Measurements from ENCODE around the gene PEX11G.
"Not testable (repeated sequence)": the region's sequence is repeated elsewhere in the genome, so short reads cannot be mapped to it uniquely, and the experiment has no call there.

PEX11G gene

GRCh38 chr19:7450243-7451223 lies 38.3 kb downstream of the PEX11G start:
- DNase-seq (ENCODE audit: low read depth, low spot score): peak; percentile 35
- H3K4me1 ChIP-seq (ENCODE audit: insufficient read depth, insufficient read length): no peaks in the 10 kb centered on the region
- H3K4me3 ChIP-seq (ENCODE audit: insufficient read length, low read depth): no peak overlapping the region
- H3K9ac ChIP-seq (ENCODE audit: insufficient read length, low read depth): no peak overlapping the region
- H3K9me3 ChIP-seq (ENCODE audit: insufficient read depth, low read length): peaks cover 25% of the 10 kb centered on the region
- peaks cover 64% of the 10 kb centered on the region for H3K36me3 ChIP-seq (ENCODE audit: insufficient read depth, insufficient read length, low read length)
- TF ChIP-seq SUZ12 (IDR thresholded peaks at IDR 0.05; ENCODE audit: extremely low read depth, insufficient read depth, insufficient read length): no peak
- TF ChIP-seq ZNF274 (IDR thresholded peaks at IDR 0.05; ENCODE audit: low read depth, low read length): no peak
- TF ChIP-seq YY1 (IDR thresholded peaks at IDR 0.05; ENCODE audit: insufficient read depth, insufficient read length): no peak
- no peaks in the 10 kb centered on the region for H3K27me3 ChIP-seq (ENCODE audit: insufficient read depth, insufficient read length)

- not testable (repeated sequence) for H3K4me3 ChIP-seq (ENCODE audit: insufficient read length, low read depth); H3K9ac ChIP-seq (ENCODE audit: insufficient read length, low read depth); H3K27me3 ChIP-seq (ENCODE audit: insufficient read depth, insufficient read length); DNase-seq (ENCODE audit: low read depth, low spot score); H3K4me1 ChIP-seq (ENCODE audit: insufficient read depth, insufficient read length)
- H3K9me3 ChIP-seq (ENCODE audit: insufficient read depth, low read length): peaks cover 25% of the 10 kb centered on the region
- peaks cover 64% of the 10 kb centered on the region for H3K36me3 ChIP-seq (ENCODE audit: insufficient read depth, insufficient read length, low read length)
These were observed 39.3 kb downstream of the PEX11G start for GRCh38 chr19:7449391-7450070.

DNA sequence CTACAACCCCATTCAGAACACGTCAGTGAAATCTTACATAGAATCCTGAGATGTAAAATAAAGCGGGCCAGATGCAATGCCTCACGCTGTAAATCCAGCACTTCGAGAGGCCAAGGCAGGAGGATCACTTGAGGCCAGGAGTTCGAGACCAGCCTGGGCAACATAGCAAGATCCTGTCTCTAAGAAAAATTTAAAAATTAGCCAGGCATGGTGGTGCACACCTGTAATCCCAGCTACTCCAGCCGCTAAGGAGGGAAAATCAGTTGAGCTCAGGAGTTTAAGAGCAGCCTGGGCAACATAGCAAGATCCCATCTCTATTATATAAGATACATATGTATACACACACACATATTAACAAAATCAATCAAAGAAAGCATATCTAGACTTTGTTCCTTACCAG lies 41.2 kb downstream of the PEX11G start:
- no peak for TF ChIP-seq SUZ12 (IDR thresholded peaks at IDR 0.05; ENCODE audit: extremely low read depth, insufficient read depth, insufficient read length)
- no peak for TF ChIP-seq ZNF274 (IDR thresholded peaks at IDR 0.05; ENCODE audit: low read depth, low read length)
- TF ChIP-seq YY1 (IDR thresholded peaks at IDR 0.05; ENCODE audit: insufficient read depth, insufficient read length): no peak
- Histone ChIP-seq H3K9ac (ENCODE audit: insufficient read length, low read depth) (no peak overlapping the region), H3K9me3 (ENCODE audit: insufficient read depth, low read length) (peaks cover 13% of the 10 kb centered on the region), H3K27me3 (ENCODE audit: insufficient read depth, insufficient read length) (no peaks in the 10 kb centered on the region), H3K4me3 (ENCODE audit: insufficient read length, low read depth) (no peak overlapping the region), H3K36me3 (ENCODE audit: insufficient read depth, insufficient read length, low read length) (peaks cover 63% of the 10 kb centered on the region), H3K4me1 (ENCODE audit: insufficient read depth, insufficient read length) (no peaks in the 10 kb centered on the region)
- DNase-seq (ENCODE audit: low read depth, low spot score): no peak

DNA sequence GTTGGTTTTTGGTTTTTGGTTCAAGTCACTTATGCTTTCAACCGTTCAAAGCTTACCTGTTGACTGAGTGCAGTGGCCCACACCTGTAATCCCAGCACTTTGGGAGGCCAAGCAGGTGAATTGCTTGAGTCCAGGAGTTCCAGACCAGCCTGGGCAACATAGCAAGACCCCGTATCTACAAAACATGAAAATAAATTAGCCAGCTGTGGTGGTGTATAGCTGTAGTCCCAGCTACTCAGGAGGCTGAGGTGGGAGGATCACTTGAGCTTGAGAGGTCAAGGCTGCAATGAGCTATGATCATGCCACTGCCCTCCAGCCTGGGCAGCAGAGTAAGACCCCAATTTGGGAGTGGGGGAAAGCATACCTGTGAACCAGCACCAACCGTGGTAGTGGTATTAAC lies 43.7 kb downstream of the PEX11G start:
- Histone ChIP-seq H3K36me3 (ENCODE audit: insufficient read depth, insufficient read length, low read length) (peaks cover 78% of the 10 kb centered on the region), H3K27me3 (ENCODE audit: insufficient read depth, insufficient read length) (no peaks in the 10 kb centered on the region), H3K9ac (ENCODE audit: insufficient read length, low read depth) (no peak overlapping the region), H3K9me3 (ENCODE audit: insufficient read depth, low read length) (peaks cover 5% of the 10 kb centered on the region), H3K4me1 (ENCODE audit: insufficient read depth, insufficient read length) (peaks cover 3% of the 10 kb centered on the region), H3K4me3 (ENCODE audit: insufficient read length, low read depth) (no peak overlapping the region)
- DNase-seq (ENCODE audit: low read depth, low spot score): no peak
- TF ChIP-seq SUZ12 (IDR thresholded peaks at IDR 0.05; ENCODE audit: extremely low read depth, insufficient read depth, insufficient read length): no peak
- TF ChIP-seq YY1 (IDR thresholded peaks at IDR 0.05; ENCODE audit: insufficient read depth, insufficient read length): no peak

DNA sequence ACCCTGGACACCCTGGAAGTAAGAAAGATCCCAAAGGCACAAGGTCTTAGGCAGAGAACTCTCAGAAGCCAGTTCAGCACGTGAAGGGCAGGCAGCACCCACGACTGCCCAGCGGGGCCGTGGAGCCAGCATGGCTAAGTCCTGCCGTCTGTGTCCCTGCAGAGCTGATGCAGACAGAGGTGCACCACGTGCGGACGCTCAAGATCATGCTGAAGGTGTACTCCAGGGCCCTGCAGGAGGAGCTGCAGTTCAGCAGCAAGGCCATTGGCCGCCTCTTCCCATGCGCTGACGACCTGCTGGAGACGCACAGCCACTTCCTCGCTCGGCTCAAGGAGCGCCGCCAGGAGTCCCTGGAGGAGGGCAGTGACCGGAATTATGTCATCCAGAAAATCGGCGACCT lies 44.8 kb downstream of the PEX11G start:
- Histone ChIP-seq H3K4me3 (ENCODE audit: insufficient read length, low read depth) (no peak overlapping the region), H3K9me3 (ENCODE audit: insufficient read depth, low read length) (no peaks in the 10 kb centered on the region), H3K36me3 (ENCODE audit: insufficient read depth, insufficient read length, low read length) (peaks cover 74% of the 10 kb centered on the region), H3K27me3 (ENCODE audit: insufficient read depth, insufficient read length) (no peaks in the 10 kb centered on the region), H3K9ac (ENCODE audit: insufficient read length, low read depth) (no peak overlapping the region), H3K4me1 (ENCODE audit: insufficient read depth, insufficient read length) (peaks cover 5% of the 10 kb centered on the region)
- TF ChIP-seq SUZ12 (IDR thresholded peaks at IDR 0.05; ENCODE audit: extremely low read depth, insufficient read depth, insufficient read length): no peak
- no peak for TF ChIP-seq ZNF274 (IDR thresholded peaks at IDR 0.05; ENCODE audit: low read depth, low read length)
- no peak for TF ChIP-seq YY1 (IDR thresholded peaks at IDR 0.05; ENCODE audit: insufficient read depth, insufficient read length)
- DNase-seq (ENCODE audit: low read depth, low spot score): no peak

DNA sequence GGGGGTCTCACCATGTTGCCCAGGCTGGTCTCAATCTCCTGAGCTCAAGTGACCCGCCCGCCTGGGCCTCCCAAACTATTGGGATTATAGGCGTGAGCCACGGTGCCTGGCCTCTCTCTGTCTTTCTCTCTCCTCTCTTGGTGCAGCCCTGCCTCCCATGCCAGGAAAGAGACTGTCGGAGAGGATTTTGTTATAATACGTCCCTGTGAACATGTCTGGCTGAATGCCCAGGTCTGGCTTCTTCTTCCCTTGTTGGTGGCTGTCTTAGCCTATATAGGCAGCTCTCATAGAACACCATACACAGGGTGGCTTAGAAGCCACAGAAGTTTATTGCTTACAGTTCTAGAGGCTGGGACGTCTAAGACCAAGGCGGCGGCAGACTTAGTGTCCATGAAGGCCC lies 46.4 kb downstream of the PEX11G start:
- DNase-seq (ENCODE audit: low read depth, low spot score): no peak
- no peak for TF ChIP-seq YY1 (IDR thresholded peaks at IDR 0.05; ENCODE audit: insufficient read depth, insufficient read length)
- TF ChIP-seq ZNF274 (IDR thresholded peaks at IDR 0.05; ENCODE audit: low read depth, low read length): no peak
- no peak for TF ChIP-seq SUZ12 (IDR thresholded peaks at IDR 0.05; ENCODE audit: extremely low read depth, insufficient read depth, insufficient read length)
- H3K4me3 ChIP-seq (ENCODE audit: insufficient read length, low read depth): no peak overlapping the region
- H3K36me3 ChIP-seq (ENCODE audit: insufficient read depth, insufficient read length, low read length): peaks cover 62% of the 10 kb centered on the region
- H3K4me1 ChIP-seq (ENCODE audit: insufficient read depth, insufficient read length): peaks cover 5% of the 10 kb centered on the region
- H3K27me3 ChIP-seq (ENCODE audit: insufficient read depth, insufficient read length): no peaks in the 10 kb centered on the region
- no peaks in the 10 kb centered on the region for H3K9me3 ChIP-seq (ENCODE audit: insufficient read depth, low read length)
- H3K9ac ChIP-seq (ENCODE audit: insufficient read length, low read depth): no peak overlapping the region

GRCh38 chr19:7441468-7442146 lies 47.2 kb downstream of the PEX11G start:
- H3K36me3 ChIP-seq (ENCODE audit: insufficient read depth, insufficient read length, low read length): peaks cover 64% of the 10 kb centered on the region
- H3K9ac ChIP-seq (ENCODE audit: insufficient read length, low read depth): no peak overlapping the region

More at GRCh38 chr19:7441468-7442146, 47.2 kb downstream of the PEX11G start:
- Histone ChIP-seq H3K27me3 (ENCODE audit: insufficient read depth, insufficient read length) (no peaks in the 10 kb centered on the region), H3K4me1 (ENCODE audit: insufficient read depth, insufficient read length) (peaks cover 5% of the 10 kb centered on the region), H3K9me3 (ENCODE audit: insufficient read depth, low read length) (no peaks in the 10 kb centered on the region), H3K4me3 (ENCODE audit: insufficient read length, low read depth) (no peak overlapping the region)
- DNase-seq (ENCODE audit: low read depth, low spot score): no peak
- no peak for TF ChIP-seq ZNF274 (IDR thresholded peaks at IDR 0.05; ENCODE audit: low read depth, low read length)
- TF ChIP-seq YY1 (IDR thresholded peaks at IDR 0.05; ENCODE audit: insufficient read depth, insufficient read length): no peak
- no peak for TF ChIP-seq SUZ12 (IDR thresholded peaks at IDR 0.05; ENCODE audit: extremely low read depth, insufficient read depth, insufficient read length)

All from NT2/D1 (cell line).